Gastrocnemius medialis (tissue), 4 donors: Measurements from ENCODE around the gene CFAP46. TPM values are rescaled to one million over a fixed set of nuclear protein-coding genes. Genes with fewer than 3 reads are reported as not detected.
"Not testable (repeated sequence)": the region's sequence is repeated elsewhere in the genome, so short reads cannot be mapped to it uniquely, and the experiment has no call there.

Source experiments
- ATAC-seq, 2 donors: fragments of 150-250 bp; one replicate each; pipeline ENCODE4 v1.9.1; 2016
- DNase-seq, 2 donors: peaks; one replicate each; pipeline ENCODE4 v3.0.0-alpha.2; 2019
- H3K27ac ChIP-seq, 4 donors: fragments of 200-600 bp; sonication (generic); 1 replicate in 1 of 4; 2 replicates in 3 of 4; pipeline ENCODE4 v1.5.1; 2016 to 2018; ENCODE audit warnings: mild to moderate bottlenecking in 2 of 4, moderate library complexity in 1 of 4
- H3K27me3 ChIP-seq, 3 donors: fragments of 200-600 bp; sonication (generic) in 2 of 3; 1 replicate in 1 of 3; 2 replicates in 2 of 3; pipeline versions ENCODE4 v1.5.1 to v1.6.0; 2016 to 2019; ENCODE audit warnings: mild to moderate bottlenecking in 1 of 3, moderate library complexity in 1 of 3
- H3K36me3 ChIP-seq, 2 donors: fragments of 200-600 bp; sonication (generic) in 1 of 2; one replicate each; pipeline ENCODE4 v1.5.1; 2017 to 2018
- H3K4me1 ChIP-seq, 2 donors: fragments of 200-600 bp; sonication (generic) in 1 of 2; one replicate each; pipeline ENCODE4 v1.5.1; 2016 to 2017; ENCODE audit warnings: mild to moderate bottlenecking in 2 of 2
- H3K4me3 ChIP-seq, 4 donors: fragments of 200-600 bp; sonication (generic) in 3 of 4; 1 replicate in 1 of 4; 2 replicates in 3 of 4; pipeline ENCODE4 v1.5.1; 2016 to 2019; ENCODE audit warnings: mild to moderate bottlenecking in 2 of 4
- H3K9me3 ChIP-seq, 3 donors: fragments of 200-600 bp; sonication (generic) in 2 of 3; 1 replicate in 1 of 3; 2 replicates in 2 of 3; pipeline ENCODE4 v1.5.1; 2016 to 2019
- CTCF ChIP-seq, 5 experiments: fragments of 450-650 bp in 3 of 5; fragments of 200-600 bp in 2 of 5; sonication (generic) in 2 of 5; IDR thresholded peaks in 4 of 5; conservative IDR thresholded peaks in 1 of 5; 1 replicate in 4 of 5; 2 replicates in 1 of 5; pipeline ENCODE4 v1.5.1; 2016 to 2019; ENCODE audit warnings: antibody characterized with exemption in 5 of 5, mild to moderate bottlenecking in 3 of 5, moderate library complexity in 3 of 5
- POLR2A ChIP-seq, 2 donors: fragments of 450-650 bp; IDR thresholded peaks; one replicate each; pipeline ENCODE4 v1.6.1; 2017; ENCODE audit warnings: antibody characterized with exemption in 2 of 2, mild to moderate bottlenecking in 2 of 2, moderate library complexity in 2 of 2
- in situ Hi-C, 4 donors: fragments of 200-750 bp; cut with MboI; loops; one replicate each; pipeline versions ENCODE4 v1.15.0 to v1.8.0; 2017; ENCODE audit warnings: low sequenced_read_pairs in 4 of 4
- intact Hi-C: fragments of 100-400 bp; cut with DNase I; formaldehyde crosslinking; loops from one replicate; pipeline ENCODE4 v1.15.1; 2023; ENCODE audit warnings: low total_unique reads
- total RNA-seq, 4 donors: library from RNA; depleted of rRNA; stranded (reverse); fragments of >200 nt; gene quantifications; one replicate each; pipeline versions ENCODE4 v1.1.0 to v1.2.3, GENCODE V29; 2016

The CFAP46 gene
- total RNA-seq, 4 donors from 2014 or later = 4.2 to 27.9 (median 11.9) TPM

- TF ChIP-seq POLR2A (IDR thresholded peaks at IDR 0.05) = no peak
- TF ChIP-seq CTCF (IDR thresholded peaks at IDR 0.05 in 4 of 5, conservative IDR thresholded peaks at IDR 0.05 in 1 of 5) = no peak
- Histone ChIP-seq H3K9me3 (no peaks in the 10 kb centered on the region), H3K27ac (no peak overlapping the region), H3K36me3 (no peaks in the 10 kb centered on the region), H3K4me1 (no peaks in the 10 kb centered on the region), H3K27me3 (peaks cover 0 to 9% (median 0%) of the 10 kb centered on the region in 3 donors), H3K4me3 (no peak overlapping the region)
- DNase-seq = no peak
- in situ Hi-C loops = no loop called here
- intact Hi-C loops = no loop called here
- ATAC-seq = no peak
Observed at GRCh38 chr10:132924046-132924952, 18.1 kb downstream of the CFAP46 start.

GRCh38 chr10:132923384-132923783 lies 19.0 kb downstream of the CFAP46 start:
- H3K4me3 ChIP-seq, in situ Hi-C loops, DNase-seq, H3K36me3 ChIP-seq, H3K27me3 ChIP-seq, intact Hi-C loops, ATAC-seq, H3K4me1 ChIP-seq, H3K9me3 ChIP-seq, H3K27ac ChIP-seq: not testable (repeated sequence)

- no peaks in the 10 kb centered on the region for H3K9me3 ChIP-seq
- DNase-seq (no peak), ATAC-seq (no peak)
- TF ChIP-seq CTCF (IDR thresholded peaks at IDR 0.05 in 4 of 5, conservative IDR thresholded peaks at IDR 0.05 in 1 of 5) (no peak), POLR2A (IDR thresholded peaks at IDR 0.05) (no peak)
- no peaks in the 10 kb centered on the region for H3K36me3 ChIP-seq
- H3K4me3 ChIP-seq = no peak overlapping the region
- in situ Hi-C loops = no loop called here
- intact Hi-C loops = no loop called here
- no peak overlapping the region for H3K27ac ChIP-seq
- H3K4me1 ChIP-seq = no peaks in the 10 kb centered on the region
- peaks cover 0 to 9% (median 0%) of the 10 kb centered on the region in 3 donors for H3K27me3 ChIP-seq
Observed at GRCh38 chr10:132922872-132923271, 19.5 kb downstream of the CFAP46 start.

GRCh38 chr10:132921818-132922807 lies 20.3 kb downstream of the CFAP46 start:
- ATAC-seq (no peak), DNase-seq (no peak)
- Histone ChIP-seq H3K4me1 (no peaks in the 10 kb centered on the region), H3K27me3 (peaks cover 0 to 9% (median 0%) of the 10 kb centered on the region in 3 donors), H3K36me3 (no peaks in the 10 kb centered on the region), H3K9me3 (no peaks in the 10 kb centered on the region), H3K4me3 (no peak overlapping the region), H3K27ac (no peak overlapping the region)
- TF ChIP-seq CTCF (IDR thresholded peaks at IDR 0.05 in 4 of 5, conservative IDR thresholded peaks at IDR 0.05 in 1 of 5) = no peak
- TF ChIP-seq POLR2A (IDR thresholded peaks at IDR 0.05) = no peak
- intact Hi-C loops = no loop called here
- in situ Hi-C loops = no loop called here

GRCh38 chr10:132921086-132921485 lies 21.3 kb downstream of the CFAP46 start:
- H3K4me3 ChIP-seq = no peak overlapping the region
- no peak for TF ChIP-seq CTCF (IDR thresholded peaks at IDR 0.05 in 4 of 5, conservative IDR thresholded peaks at IDR 0.05 in 1 of 5)
- TF ChIP-seq POLR2A (IDR thresholded peaks at IDR 0.05) = no peak
- DNase-seq = no peak
- no peaks in the 10 kb centered on the region for H3K9me3 ChIP-seq
- intact Hi-C loops (no loop called here), in situ Hi-C loops (no loop called here)
- no peak overlapping the region for H3K27ac ChIP-seq
- ATAC-seq = no peak
- H3K36me3 ChIP-seq = no peaks in the 10 kb centered on the region
- peaks cover 4 to 9% (median 9%) of the 10 kb centered on the region in 3 donors for H3K27me3 ChIP-seq
- no peaks in the 10 kb centered on the region for H3K4me1 ChIP-seq
